ENCODE data around the gene YIPF1.

DNA sequence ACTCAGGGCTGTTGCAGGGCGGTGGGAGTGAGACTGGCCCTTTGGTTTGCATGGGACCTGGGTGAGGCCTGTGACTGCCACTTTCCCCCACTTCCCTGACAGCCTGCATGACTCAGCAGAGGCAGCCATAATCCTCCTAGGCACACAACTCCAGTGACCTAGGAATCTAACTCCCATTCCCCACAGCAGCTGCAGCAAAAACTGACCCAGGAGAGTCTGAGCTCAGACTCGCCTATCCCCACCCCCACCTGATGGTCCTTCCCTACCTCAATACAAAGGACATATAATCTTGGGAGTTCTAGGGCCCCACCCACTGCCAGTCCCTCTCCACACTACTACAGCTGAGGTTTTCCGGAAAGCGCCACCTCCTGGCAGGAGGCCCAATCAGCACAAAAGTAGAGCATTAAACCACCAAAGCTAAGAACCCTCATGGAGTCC lies 78.2 kb downstream of the YIPF1 start:
- TF ChIP-seq, protein P1, sequence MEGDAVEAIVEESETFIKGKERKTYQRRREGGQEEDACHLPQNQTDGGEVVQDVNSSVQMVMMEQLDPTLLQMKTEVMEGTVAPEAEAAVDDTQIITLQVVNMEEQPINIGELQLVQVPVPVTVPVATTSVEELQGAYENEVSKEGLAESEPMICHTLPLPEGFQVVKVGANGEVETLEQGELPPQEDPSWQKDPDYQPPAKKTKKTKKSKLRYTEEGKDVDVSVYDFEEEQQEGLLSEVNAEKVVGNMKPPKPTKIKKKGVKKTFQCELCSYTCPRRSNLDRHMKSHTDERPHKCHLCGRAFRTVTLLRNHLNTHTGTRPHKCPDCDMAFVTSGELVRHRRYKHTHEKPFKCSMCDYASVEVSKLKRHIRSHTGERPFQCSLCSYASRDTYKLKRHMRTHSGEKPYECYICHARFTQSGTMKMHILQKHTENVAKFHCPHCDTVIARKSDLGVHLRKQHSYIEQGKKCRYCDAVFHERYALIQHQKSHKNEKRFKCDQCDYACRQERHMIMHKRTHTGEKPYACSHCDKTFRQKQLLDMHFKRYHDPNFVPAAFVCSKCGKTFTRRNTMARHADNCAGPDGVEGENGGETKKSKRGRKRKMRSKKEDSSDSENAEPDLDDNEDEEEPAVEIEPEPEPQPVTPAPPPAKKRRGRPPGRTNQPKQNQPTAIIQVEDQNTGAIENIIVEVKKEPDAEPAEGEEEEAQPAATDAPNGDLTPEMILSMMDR (IDR thresholded peaks at IDR 0.05; ENCODE audit: poor library complexity): no peak
- TF ChIP-seq EZH2 (IDR thresholded peaks at IDR 0.05; ENCODE audit: borderline replicate concordance): no peak
- TF ChIP-seq EZH2phosphoT487 (IDR thresholded peaks at IDR 0.05; ENCODE audit: low read depth, severe bottlenecking, unreplicated experiment): no peak
